NCI-H146 (cell line): Measurements from ENCODE around the gene EYS.
A peak's percentile ranks its signal among the peaks of the same experiment; 100 is the strongest.

Experiments
- DNase-seq: peaks from one replicate; lab custom pipeline; 2025; lab: John Stamatoyannopoulos, UW

EYS gene

DNA sequence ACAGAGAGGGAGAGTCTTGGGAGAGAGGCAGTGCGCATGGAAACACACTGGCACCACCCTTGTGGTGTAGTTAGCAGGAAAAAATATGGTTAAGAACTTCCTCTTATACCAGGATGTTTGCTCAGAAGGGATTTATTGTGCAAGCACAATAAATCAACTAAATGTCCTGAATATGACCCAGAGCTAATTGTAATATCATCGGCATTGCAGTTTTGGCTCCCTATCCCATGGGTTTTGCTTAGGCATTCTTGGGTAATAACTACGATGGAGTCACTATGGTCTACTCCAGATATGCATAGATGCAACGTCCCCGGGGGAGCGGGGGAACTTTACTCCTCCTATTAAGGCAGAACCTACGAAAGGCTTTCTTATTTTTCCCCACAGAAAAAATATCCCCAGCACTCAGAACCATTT is 751.6 kb downstream of the EYS start:
- no peak for DNase-seq

DNA sequence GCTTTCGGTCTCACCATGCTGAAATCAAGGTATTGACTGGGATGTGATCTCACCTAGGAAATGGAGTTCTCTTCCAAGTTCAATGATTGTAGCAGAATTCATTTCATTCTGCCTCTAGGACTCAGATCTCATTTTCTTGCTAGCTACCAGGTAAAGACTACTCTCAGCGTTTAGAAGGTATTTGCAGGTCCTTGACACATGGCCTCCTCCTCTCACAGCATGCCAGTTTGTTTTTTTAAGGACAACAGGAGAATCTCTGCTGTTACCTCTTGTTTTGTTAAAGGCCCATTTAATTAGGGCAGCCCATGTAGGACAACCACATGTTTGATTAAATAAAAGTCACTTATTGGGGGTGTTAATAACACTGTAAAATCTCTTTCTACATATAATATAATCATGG is 757.8 kb downstream of the EYS start:
- DNase-seq = no peak

DNA sequence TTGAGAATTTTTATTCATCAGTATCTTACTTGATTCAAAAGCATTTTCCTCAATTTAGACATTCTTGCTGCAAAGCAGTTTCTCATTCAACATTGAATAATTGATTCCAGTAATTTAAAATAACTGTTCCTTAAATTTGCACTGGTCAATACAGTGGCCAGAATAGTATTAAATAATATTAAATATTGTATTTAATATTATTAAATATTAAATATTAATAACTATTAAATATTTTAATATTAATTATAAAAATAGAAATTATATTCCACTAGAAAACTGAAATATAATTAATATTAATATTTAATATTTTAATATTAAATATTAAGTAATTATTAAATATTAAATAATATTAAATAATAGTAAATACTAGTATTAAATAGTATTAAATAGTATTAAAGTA is 758.8 kb downstream of the EYS start:
- DNase-seq = no peak

DNA sequence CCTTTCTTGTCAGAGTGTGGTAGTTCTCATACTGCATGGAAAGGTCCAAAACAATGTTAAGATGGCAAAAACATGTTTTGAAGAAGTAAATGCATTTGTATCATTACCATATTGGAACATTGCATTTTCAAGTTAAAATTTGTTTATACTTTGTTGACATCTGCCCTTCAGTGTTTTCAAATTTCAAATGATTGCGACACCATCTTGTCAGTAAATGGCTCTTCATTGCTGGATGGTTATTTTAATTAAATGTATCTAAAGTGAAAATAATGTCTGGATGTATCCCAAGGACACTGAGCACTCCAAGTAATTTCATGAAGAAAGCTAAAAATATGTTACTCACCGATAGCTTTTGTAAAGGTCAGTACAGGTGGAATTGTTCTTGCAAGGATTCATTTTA is 761.6 kb downstream of the EYS start:
- no peak for DNase-seq

DNA sequence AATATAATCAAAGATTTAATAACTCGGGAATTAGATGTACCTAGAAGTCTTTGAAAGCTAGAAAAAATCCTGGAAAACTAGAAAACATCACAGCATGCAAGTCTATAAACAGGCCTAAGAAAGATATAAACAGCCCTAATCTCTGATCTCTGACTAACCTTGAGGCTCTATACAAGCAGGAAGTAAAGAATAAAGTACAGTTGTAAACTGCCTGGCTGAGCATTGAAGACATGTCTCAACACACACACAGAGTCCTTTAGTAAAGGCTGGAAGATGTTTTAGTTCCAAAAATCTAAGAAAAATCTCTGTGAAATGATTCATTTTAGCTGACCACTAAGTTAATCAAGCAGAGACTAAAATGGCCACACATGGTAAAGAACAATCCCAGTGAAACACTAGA is 774.5 kb downstream of the EYS start:
- DNase-seq = no peak

DNA sequence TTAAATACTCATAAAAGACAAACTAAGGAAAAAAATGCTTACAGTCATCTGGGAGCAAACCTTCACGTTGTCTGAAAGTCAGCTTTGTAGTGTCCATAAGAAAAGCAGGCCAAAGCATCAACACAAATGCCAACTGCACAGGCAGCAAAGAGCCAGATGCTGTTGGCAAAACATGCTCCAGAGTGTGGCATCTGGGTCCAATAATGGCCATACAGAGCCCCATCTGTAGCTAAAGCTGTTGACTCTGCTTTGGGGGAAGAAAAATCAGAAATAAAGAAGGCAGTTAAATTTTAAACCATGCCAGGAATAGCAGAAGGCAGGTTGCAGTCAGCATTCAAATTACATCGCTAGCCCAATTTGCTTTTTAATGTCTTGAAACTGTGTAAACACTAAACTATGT is 776.3 kb downstream of the EYS start:
- DNase-seq = no peak

DNA sequence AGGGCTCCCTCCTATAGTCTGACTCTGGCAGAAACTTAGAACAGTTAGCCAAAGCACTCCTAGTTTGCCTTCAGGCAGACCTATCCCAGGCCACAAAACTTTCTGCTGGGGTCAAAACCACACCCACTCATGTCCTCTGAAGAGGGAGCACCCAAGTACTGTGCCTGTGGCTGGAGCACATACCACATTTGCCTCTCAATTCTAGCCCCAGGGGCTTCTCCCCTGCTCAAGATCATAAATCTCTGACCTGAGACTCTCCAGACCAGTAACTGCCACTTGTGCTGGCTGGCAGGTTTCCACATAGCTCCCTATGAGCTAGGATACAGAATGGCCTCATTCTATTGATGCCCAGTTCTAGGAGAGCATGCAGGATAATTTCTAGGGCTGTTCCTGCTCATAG is 781.0 kb downstream of the EYS start:
- DNase-seq = no peak

DNA sequence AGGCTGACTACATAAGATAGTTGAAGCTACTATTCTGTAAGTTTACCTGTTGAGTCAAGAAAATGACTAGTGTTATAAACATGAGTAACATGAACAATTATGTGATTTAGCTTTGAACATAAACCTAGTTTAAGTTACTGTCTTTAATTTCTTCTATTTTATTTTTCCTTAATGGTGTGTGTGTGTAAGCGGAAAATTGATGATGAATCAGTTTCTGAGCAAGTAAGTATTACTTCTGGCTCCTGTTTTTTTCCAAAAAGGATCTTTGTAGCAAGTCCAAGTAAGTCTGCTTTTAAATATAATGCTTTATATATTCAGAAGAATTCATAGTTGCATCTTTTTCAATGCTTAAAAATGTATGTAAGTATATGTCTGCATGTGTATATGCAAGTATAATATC is 786.8 kb downstream of the EYS start:
- DNase-seq = no peak

DNA sequence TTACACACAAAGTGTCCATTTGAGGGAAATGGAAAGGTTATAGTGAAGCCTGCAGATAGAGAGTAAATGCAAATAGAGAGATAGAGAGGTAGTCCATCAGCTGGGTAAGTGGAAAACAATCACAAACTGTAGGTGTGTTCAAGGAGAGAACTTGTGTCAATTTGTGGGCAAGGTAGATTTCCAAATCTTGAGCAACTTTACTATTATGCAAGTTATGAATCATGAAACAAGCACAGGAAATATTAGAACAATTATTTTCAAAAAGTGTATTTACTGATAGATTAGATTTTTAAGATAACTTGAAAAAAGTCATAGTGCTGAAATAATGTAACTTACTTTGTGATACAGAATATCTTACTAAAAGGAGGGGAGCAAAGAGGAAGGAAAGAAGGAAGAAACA is 792.9 kb downstream of the EYS start:
- DNase-seq = no peak

DNA sequence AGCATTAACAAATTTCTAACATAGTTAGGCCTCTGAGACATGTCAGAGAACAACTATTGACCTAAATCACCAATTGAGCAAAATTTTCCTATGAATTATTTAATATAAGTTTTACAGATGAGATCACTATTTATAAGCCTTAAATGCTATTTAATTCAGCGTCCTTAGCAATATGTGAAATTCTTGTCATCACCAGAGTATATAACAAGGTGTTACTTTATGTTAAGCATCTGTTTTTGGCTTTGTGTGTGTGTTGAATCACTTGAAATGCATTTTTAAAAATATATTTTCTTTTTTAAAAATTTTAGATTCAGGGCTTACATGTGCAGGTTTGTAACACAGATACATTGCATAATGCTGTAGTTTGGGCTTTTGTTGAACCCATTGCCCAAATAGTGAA is 794.1 kb downstream of the EYS start:
- no peak for DNase-seq

DNA sequence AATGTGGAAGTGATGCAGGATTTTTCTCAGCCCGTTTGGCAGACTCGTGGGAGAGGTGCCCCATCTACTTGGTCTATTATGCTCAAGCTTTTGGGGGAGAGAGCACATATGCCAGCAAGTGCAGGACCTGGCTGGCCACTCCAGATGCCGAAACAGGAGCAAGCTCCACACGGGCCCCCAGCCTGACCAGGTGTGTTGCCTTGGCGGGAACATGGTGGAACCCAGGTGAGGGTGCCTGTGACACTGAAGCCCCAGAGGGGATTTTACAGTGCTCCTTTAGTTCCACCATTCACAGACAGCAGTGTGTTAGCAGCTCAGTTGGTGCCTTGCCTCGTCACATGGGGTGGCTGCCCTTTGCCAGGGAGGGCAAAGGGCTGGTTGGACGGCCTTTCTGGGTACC is 798.9 kb downstream of the EYS start:
- DNase-seq = no peak

DNA sequence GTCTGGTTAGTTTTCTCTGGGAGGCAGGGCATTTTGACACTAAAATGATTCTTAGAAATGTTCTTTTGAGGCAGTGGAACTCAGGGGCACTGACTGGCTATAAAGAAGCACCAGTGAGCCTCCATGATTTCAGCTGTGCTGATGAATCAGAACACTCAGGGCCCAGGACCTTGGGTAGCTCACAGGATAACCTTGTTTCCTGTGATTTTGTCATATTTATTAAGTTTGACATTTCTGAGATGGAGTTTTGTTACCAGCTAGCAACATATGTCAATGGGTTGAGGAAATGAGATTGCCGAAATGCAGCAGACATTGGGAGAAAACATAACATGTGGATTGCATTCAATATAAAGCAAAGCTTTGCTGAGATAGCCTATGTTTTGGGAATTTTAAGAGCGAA is 802.4 kb downstream of the EYS start:
- no peak for DNase-seq

DNA sequence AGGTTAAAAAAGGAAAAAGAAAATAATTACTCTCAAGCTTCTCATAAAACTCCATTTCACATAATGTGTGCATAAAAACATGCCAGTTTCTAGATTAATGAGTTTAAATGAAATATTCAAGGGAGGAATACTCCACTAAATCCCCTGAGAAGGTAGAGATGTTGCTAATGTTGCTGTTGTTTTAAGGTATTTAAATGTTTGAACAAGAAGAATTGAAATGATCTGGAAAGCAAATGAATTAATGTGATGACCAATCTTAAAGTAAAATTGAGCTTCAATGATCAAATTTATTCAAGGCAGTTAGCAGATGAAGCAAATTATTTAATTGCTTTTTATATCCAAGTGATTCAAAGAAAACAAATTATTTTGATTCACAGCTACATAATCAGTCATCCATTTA is 804.4 kb downstream of the EYS start:
- no peak for DNase-seq

DNA sequence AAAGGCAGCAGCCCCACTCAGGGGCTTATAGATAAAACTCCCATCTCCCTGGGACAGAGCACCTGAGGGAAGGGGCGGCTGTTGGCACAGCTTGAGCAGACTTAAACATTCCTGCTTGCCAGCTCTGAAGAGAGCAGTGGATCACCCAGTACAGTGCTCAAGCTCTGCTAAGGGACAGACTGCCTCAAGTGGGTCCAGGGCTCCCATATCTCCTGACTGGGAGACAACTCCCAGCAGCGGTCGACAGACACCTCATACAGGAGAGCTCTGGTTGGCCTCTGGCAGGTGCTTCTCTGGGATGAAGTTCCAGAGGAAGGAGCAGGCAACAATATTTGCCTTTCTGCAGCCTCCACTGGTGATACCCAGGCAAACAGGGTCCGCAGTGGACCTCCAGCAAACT is 810.1 kb downstream of the EYS start:
- DNase-seq = no peak

DNA sequence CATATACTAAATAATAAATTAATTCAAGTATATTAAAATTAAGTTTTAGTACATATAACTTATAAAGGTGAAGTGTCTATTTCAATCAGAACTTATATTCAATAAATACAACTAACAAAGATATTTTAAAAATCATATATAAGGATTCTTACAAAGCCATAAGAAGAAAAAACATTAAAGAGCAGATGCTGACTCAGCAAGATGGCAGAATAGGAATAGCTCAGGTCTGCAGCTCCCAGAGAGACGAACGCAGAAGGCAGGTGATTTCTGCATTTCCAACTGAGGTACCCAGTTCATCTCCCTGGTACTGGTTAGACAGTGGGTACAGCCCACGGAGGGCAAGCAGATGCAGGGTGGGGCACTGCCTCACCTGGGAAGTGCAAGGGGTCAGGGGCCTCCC is 811.1 kb downstream of the EYS start:
- DNase-seq = no peak

DNA sequence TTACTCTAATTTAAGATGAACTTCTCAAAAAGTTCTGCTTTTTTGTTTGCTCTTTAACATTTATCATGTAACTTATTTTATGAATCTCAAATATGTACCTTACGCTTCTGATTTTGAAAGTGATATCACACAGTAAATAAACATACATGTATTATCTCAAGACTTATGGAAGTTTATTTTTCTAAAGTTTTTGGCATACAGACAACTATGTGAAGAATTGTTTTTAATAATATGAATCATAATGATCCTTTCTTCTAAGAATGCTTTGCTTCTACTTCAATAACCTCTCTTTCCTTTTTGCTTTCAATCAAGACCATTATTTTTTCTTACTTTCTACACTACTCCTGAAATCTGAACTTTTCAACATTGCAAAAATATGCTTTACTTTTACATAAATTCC is 816.4 kb downstream of the EYS start:
- DNase-seq = no peak

DNA sequence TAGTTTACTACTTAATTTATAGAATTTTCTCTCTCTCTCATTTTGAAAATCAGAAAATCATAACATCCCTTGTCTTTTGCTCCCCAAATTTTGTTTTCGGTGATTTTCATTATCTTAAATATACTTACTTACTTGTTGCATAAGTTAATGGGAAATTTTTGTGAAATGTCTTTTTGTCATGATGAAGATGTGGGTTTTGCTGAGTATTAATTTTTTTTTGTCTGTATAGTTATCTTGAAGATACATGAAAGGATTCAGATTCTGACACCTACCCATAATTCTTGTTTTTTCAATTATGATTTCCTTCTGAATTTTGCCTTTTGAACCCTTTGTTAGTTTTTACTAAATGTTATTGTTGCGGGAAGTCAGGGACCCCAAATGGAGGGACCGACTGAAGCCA is 817.9 kb downstream of the EYS start:
- no peak for DNase-seq

DNA sequence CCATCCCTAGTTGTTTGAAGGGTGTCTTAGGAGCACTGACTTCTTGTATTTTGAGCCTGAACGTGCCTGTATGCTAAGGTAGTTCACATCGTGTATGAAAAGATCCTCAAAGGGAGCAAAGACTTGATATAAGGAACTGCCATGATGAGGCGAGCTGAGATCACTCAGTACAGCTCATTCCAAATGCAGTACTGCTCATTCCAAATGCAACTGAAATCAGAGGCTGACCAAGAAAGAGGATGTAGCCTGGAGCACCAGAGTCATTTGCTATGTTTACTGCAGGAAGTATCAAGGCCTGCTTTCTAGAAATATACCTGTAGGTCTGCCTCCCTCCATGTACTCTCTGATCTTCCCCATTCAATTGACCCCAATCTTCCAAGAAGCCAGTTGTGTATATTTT is 832.2 kb downstream of the EYS start:
- no peak for DNase-seq

DNA sequence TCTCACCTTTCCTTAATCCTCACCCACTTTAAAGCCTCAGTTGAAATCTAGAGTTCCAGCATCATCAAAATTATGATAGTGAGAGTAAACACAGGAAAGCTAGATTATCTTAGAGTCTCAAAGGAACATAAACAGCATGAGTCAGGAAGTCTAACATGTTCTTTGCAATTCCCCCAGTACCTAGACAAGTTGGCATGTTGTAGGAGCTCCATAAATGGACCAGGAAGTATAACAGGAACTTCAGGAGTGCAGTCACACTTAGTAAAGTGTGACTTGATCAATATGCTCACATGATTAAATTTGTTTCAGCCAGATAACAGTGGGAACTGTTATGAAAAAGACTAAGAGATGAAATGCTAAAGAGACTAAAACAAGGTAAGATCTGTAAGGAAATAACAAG is 834.4 kb downstream of the EYS start:
- DNase-seq = no peak

DNA sequence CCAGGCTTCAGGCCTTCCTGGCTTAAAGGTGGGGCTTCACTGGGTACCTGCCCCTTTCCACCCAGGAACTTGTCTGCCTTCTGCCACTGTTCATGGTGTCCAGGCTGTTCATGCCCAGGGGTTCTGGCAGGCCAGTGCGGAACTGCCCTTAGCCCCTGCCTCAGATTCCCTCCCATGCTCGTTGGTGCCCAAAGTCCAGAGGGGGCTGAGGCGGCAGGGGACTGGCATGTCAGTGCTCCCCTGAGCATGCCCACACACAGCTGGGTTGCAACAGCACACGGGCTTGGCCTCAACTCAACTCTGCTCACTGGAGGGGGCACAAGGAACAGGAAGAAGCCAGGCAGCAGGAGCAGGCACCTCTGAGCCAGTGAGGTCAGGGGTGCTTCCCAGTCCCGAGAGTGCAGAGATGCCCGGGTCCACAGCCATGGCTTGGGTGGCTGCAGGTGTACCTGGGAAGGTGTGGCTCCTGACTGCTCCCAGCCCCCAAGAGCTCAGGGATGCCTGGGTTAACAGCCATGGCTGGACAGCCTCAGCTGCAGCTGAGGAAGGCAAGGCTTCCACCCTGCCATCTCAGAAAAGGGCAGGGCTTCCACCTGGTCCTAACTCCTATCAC is 845.9 kb downstream of the EYS start:
- no peak for DNase-seq

DNA sequence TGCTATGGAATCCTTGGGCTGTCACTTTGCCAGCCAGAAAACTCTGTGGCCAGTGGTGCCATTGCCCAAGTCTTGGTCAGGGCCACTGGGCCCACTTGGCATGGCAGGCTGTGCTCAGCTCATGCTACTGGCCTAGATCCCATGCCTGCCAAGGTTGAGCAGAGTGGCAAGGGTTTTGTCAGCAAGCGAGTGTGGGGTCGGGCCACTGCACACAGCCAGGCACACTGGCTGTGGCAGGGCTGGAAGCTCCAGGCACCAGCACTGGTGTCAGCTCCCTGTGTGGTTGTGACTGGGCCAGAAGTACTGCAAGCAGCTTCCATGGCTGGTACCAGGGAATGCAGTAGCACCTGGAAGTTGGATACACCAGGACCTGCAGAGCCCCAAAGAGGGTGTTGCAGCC is 846.8 kb downstream of the EYS start:
- DNase-seq = no peak

DNA sequence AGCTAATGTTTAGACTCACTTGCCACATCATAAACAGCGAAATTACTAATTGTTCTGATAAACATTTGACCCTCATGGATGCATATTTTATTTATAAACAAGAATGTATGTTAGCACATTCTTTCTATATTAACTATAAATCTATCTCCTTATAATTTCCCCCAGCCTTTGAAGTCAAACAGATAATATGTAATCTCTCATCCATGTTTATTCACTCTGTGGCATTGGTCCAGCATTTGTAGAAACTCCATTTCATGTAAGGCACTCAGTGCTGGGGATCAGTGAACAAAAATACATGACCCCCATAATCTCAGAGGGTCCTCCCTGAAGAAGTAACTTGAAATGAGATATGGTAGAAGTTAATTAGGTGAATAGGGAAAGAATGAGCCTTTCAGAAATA is 856.9 kb downstream of the EYS start:
- no peak for DNase-seq

DNA sequence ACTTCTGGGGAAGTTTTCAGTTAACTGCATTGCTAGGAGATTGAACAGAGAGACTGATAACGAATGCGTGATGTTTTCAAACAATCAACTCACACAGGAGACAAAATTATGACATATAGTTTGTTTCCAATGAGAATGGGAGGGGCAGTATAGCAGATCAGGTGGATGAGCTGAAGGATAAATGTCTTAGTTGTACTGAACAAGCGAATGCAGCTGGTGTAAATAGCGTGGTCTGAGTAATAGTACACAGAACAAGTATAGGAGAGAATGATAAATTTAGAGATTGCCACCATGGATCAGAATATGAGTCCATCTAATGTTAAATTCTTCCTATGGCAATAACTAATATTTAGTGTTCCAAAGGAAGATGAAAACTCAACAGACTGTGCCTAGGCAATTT is 858.6 kb downstream of the EYS start:
- DNase-seq = no peak

DNA sequence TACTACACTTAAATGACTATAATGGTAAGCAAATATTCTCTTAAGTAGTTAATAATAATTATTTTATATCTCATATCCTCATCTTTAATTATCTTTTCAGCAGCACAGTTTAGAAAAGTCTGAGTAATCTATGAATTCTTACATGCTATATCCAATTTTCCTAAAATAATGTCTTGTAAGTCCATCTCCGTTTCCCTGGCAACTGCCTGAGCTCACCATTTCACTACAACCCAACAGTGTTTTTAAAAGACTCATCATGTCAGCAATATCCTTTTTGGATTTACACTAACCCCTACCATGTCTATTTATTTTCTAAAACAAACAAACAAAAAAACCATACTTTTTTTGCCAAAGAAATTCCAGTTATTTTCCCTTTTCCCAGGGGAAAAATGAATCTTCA is 859.6 kb downstream of the EYS start:
- no peak for DNase-seq

DNA sequence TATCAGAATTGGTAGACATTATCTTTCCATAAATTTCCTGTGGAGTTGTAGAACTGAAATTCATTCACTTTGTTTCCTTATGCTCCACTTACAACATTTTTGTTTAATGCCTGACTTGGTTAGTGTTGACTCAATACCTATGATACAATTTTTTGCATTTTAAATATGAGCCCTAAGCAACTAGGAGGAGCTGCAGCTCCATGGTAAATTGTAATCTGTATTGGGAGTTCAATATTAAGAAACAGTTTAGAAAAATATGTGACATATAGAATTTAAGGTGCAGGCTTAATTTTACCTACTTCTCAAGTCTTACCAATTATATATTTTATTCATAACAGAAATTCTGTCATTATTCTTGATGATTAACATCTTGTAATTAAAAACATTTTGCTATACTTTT is 868.3 kb downstream of the EYS start:
- peak; percentile 4 for DNase-seq
